ENCODE measurements around the gene SLC25A18. TPM values are rescaled to one million over a fixed set of nuclear protein-coding genes. Genes with fewer than 3 reads are reported as not detected.
A peak's percentile ranks its signal among the peaks of the same experiment; 100 is the strongest.

SLC25A18 gene
- total RNA-seq, 2 donors from 2014 or later = not detected

- DNase-seq (no peak), ATAC-seq (replicated peaks in 1 of 2) (no peak)
- Mint-ChIP-seq H3K36me3 (ENCODE audit: insufficient read depth in 2 of 2) (no peaks in the 10 kb centered on the region), H3K9me3 (no peaks in the 10 kb centered on the region), H3K4me3 (no peak overlapping the region), H3K27ac (no peak overlapping the region), H3K4me1 (ENCODE audit: low read depth) (no peaks in the 10 kb centered on the region), H3K27me3 (ENCODE audit: low read depth) (no peaks in the 10 kb centered on the region)
Measured at GRCh38 chr22:17578136-17578754, 14.9 kb downstream of the SLC25A18 start.

- no peaks in the 10 kb centered on the region for H3K27me3 Mint-ChIP-seq (ENCODE audit: low read depth)
- no peak overlapping the region for H3K4me3 Mint-ChIP-seq
- no peak for ATAC-seq (replicated peaks in 1 of 2)
- H3K36me3 Mint-ChIP-seq (ENCODE audit: insufficient read depth in 2 of 2) = no peaks in the 10 kb centered on the region
- DNase-seq = no peak
- H3K9me3 Mint-ChIP-seq = no peaks in the 10 kb centered on the region
- no peak overlapping the region for H3K27ac Mint-ChIP-seq
- no peaks in the 10 kb centered on the region for H3K4me1 Mint-ChIP-seq (ENCODE audit: low read depth)
Measured at GRCh38 chr22:17579535-17579981, 16.3 kb downstream of the SLC25A18 start.

GRCh38 chr22:17580441-17581031 is 17.2 kb downstream of the SLC25A18 start:
- Mint-ChIP-seq H3K27me3 (ENCODE audit: low read depth) (no peaks in the 10 kb centered on the region), H3K4me3 (no peak overlapping the region), H3K27ac (no peak overlapping the region), H3K9me3 (no peaks in the 10 kb centered on the region), H3K36me3 (ENCODE audit: insufficient read depth in 2 of 2) (no peaks in the 10 kb centered on the region), H3K4me1 (ENCODE audit: low read depth) (no peaks in the 10 kb centered on the region)
- ATAC-seq (replicated peaks in 1 of 2) (no peak), DNase-seq (no peak)

- ATAC-seq (replicated peaks in 1 of 2) (no peak), DNase-seq (no peak)
- H3K27me3 Mint-ChIP-seq (ENCODE audit: low read depth) = no peaks in the 10 kb centered on the region
- H3K4me1 Mint-ChIP-seq (ENCODE audit: low read depth) = no peaks in the 10 kb centered on the region
- H3K9me3 Mint-ChIP-seq = no peaks in the 10 kb centered on the region
- H3K36me3 Mint-ChIP-seq (ENCODE audit: insufficient read depth in 2 of 2) = no peaks in the 10 kb centered on the region
- H3K27ac Mint-ChIP-seq = no peak overlapping the region
- H3K4me3 Mint-ChIP-seq = no peak overlapping the region
Measured at GRCh38 chr22:17581056-17581455, 17.8 kb downstream of the SLC25A18 start.

GRCh38 chr22:17581631-17582030 is 18.3 kb downstream of the SLC25A18 start:
- no peak overlapping the region for H3K27ac Mint-ChIP-seq
- H3K36me3 Mint-ChIP-seq (ENCODE audit: insufficient read depth in 2 of 2) = no peaks in the 10 kb centered on the region
- no peaks in the 10 kb centered on the region for H3K4me1 Mint-ChIP-seq (ENCODE audit: low read depth)
- DNase-seq (no peak), ATAC-seq (replicated peaks in 1 of 2) (no peak)
- H3K27me3 Mint-ChIP-seq (ENCODE audit: low read depth) = no peaks in the 10 kb centered on the region
- H3K9me3 Mint-ChIP-seq = no peaks in the 10 kb centered on the region
- no peak overlapping the region for H3K4me3 Mint-ChIP-seq

- Mint-ChIP-seq H3K36me3 (ENCODE audit: insufficient read depth in 2 of 2) (no peaks in the 10 kb centered on the region), H3K27ac (no peak overlapping the region), H3K4me1 (ENCODE audit: low read depth) (no peaks in the 10 kb centered on the region), H3K4me3 (no peak overlapping the region), H3K9me3 (no peaks in the 10 kb centered on the region), H3K27me3 (ENCODE audit: low read depth) (no peaks in the 10 kb centered on the region)
- no peak for DNase-seq
- no peak for ATAC-seq (replicated peaks in 1 of 2)
Measured at GRCh38 chr22:17583151-17583550, 19.9 kb downstream of the SLC25A18 start.

- Mint-ChIP-seq H3K9me3 (no peaks in the 10 kb centered on the region), H3K4me1 (ENCODE audit: low read depth) (no peaks in the 10 kb centered on the region), H3K27ac (no peak overlapping the region), H3K4me3 (no peak overlapping the region), H3K27me3 (ENCODE audit: low read depth) (no peaks in the 10 kb centered on the region), H3K36me3 (ENCODE audit: insufficient read depth in 2 of 2) (peaks cover 6 to 7% of the 10 kb centered on the region in 2 donors)
- DNase-seq (no peak), ATAC-seq (replicated peaks in 1 of 2) (no peak)
Measured at GRCh38 chr22:17586831-17587440, 23.6 kb downstream of the SLC25A18 start.

GRCh38 chr22:17587629-17588028 is 24.3 kb downstream of the SLC25A18 start:
- Mint-ChIP-seq H3K9me3 (no peaks in the 10 kb centered on the region), H3K27me3 (ENCODE audit: low read depth) (no peaks in the 10 kb centered on the region), H3K4me3 (no peak overlapping the region), H3K36me3 (ENCODE audit: insufficient read depth in 2 of 2) (peaks cover 6 to 10% of the 10 kb centered on the region in 2 donors), H3K27ac (no peak overlapping the region), H3K4me1 (ENCODE audit: low read depth) (no peaks in the 10 kb centered on the region)
- DNase-seq (no peak), ATAC-seq (replicated peaks in 1 of 2) (peak in 1 of 2 donors; percentile 17)

GRCh38 chr22:17588606-17589005 is 25.3 kb downstream of the SLC25A18 start:
- Mint-ChIP-seq H3K9me3 (no peaks in the 10 kb centered on the region), H3K27me3 (ENCODE audit: low read depth) (no peaks in the 10 kb centered on the region), H3K4me1 (ENCODE audit: low read depth) (no peaks in the 10 kb centered on the region), H3K4me3 (no peak overlapping the region), H3K27ac (no peak overlapping the region), H3K36me3 (ENCODE audit: insufficient read depth in 2 of 2) (peaks cover 6 to 13% of the 10 kb centered on the region in 2 donors)
- DNase-seq = no peak
- ATAC-seq (replicated peaks in 1 of 2) = no peak

- no peaks in the 10 kb centered on the region for H3K9me3 Mint-ChIP-seq
- H3K27me3 Mint-ChIP-seq (ENCODE audit: low read depth) = no peaks in the 10 kb centered on the region
- no peak overlapping the region for H3K27ac Mint-ChIP-seq
- no peaks in the 10 kb centered on the region for H3K4me1 Mint-ChIP-seq (ENCODE audit: low read depth)
- no peak overlapping the region for H3K4me3 Mint-ChIP-seq
- ATAC-seq (replicated peaks in 1 of 2) = no peak
- H3K36me3 Mint-ChIP-seq (ENCODE audit: insufficient read depth in 2 of 2) = peaks cover 8 to 17% of the 10 kb centered on the region in 2 donors
- no peak for DNase-seq
Measured at GRCh38 chr22:17589810-17590375, 26.6 kb downstream of the SLC25A18 start.

GRCh38 chr22:17590586-17590985 is 27.3 kb downstream of the SLC25A18 start:
- ATAC-seq (replicated peaks in 1 of 2) = no peak
- Mint-ChIP-seq H3K4me3 (no peak overlapping the region), H3K4me1 (ENCODE audit: low read depth) (no peaks in the 10 kb centered on the region), H3K27me3 (ENCODE audit: low read depth) (no peaks in the 10 kb centered on the region), H3K9me3 (no peaks in the 10 kb centered on the region), H3K27ac (no peak overlapping the region), H3K36me3 (ENCODE audit: insufficient read depth in 2 of 2) (peaks cover 8 to 17% of the 10 kb centered on the region in 2 donors)
- DNase-seq = no peak

GRCh38 chr22:17592201-17592600 is 28.9 kb downstream of the SLC25A18 start:
- no peaks in the 10 kb centered on the region for H3K9me3 Mint-ChIP-seq
- H3K27ac Mint-ChIP-seq = no peak overlapping the region
- ATAC-seq (replicated peaks in 1 of 2) (no peak), DNase-seq (no peak)
- H3K4me1 Mint-ChIP-seq (ENCODE audit: low read depth) = no peaks in the 10 kb centered on the region
- no peaks in the 10 kb centered on the region for H3K27me3 Mint-ChIP-seq (ENCODE audit: low read depth)
- peaks cover 12 to 17% of the 10 kb centered on the region in 2 donors for H3K36me3 Mint-ChIP-seq (ENCODE audit: insufficient read depth in 2 of 2)
- no peak overlapping the region for H3K4me3 Mint-ChIP-seq

GRCh38 chr22:17596226-17596625 is 32.9 kb downstream of the SLC25A18 start:
- H3K9me3 Mint-ChIP-seq = no peaks in the 10 kb centered on the region
- no peaks in the 10 kb centered on the region for H3K27me3 Mint-ChIP-seq (ENCODE audit: low read depth)
- no peaks in the 10 kb centered on the region for H3K4me1 Mint-ChIP-seq (ENCODE audit: low read depth)
- ATAC-seq (replicated peaks in 1 of 2) (no peak), DNase-seq (no peak)
- no peak overlapping the region for H3K4me3 Mint-ChIP-seq
- peaks cover 17 to 19% of the 10 kb centered on the region in 2 donors for H3K36me3 Mint-ChIP-seq (ENCODE audit: insufficient read depth in 2 of 2)
- H3K27ac Mint-ChIP-seq = no peak overlapping the region

Data from activated T-cell treated with anti-CD3 and anti-CD28 coated beads, Interleukin-2, amount 50 U/mL, for 72 hours (primary cell).